Measurements from ENCODE around the gene ST3GAL4. TPM values are rescaled to one million over a fixed set of nuclear protein-coding genes. Genes with fewer than 3 reads are reported as not detected.

Gene ST3GAL4
- total and polyA plus RNA-seq, 9 of the 15 experiments (the other 6 are each of a cell fraction or from before 2014, with no cell fraction given): 0.27 to 22.9 (median 10.5) TPM

- in situ Hi-C loops (cut with MboI): loop anchor here (25.0 kb wide), 1 partner anchor 102 kb away; the partner anchor contains the start of gene DCPS
- H3K9me3 ChIP-seq (replicated peaks; ENCODE audit: control insufficient read depth, insufficient read depth, low read depth, low read length): no peaks in the 10 kb centered on the region
- H3K4me2 ChIP-seq (ENCODE audit: insufficient read depth, low read length): no peak overlapping the region
- no peaks in the 10 kb centered on the region for H3K79me2 ChIP-seq (ENCODE audit: control insufficient read depth, insufficient read depth, low read length)
- intact Hi-C loops (cut with micrococcal nuclease): no loop called here
- H3K4me1 ChIP-seq (replicated peaks in 1 of 2; ENCODE audit: control insufficient read depth in 2 of 2, insufficient read depth in 2 of 2, low read length in 2 of 2): peaks cover 0 to 2% of the 10 kb centered on the region in 2 experiments; a peak in 1 of 5 replicates
- no peak for DNase-seq (ENCODE audit: extremely low read depth in 1 of 4, low spot score in 3 of 4)
- TF ChIP-seq HDAC8 (tag; IDR thresholded peaks at IDR 0.05) (no peak), DLX4 (CRISPR knock-in tag; IDR thresholded peaks at IDR 0.05) (no peak), ZBTB9 (CRISPR knock-in tag; IDR thresholded peaks at IDR 0.05) (no peak), STAT5A (IDR thresholded peaks at IDR 0.05; ENCODE audit: borderline replicate concordance, low read length) (no peak), NR4A1 (CRISPR knock-in tag; IDR thresholded peaks at IDR 0.05) (no peak), NR4A1 (tag; IDR thresholded peaks at IDR 0.05) (no peak)
- H3K27ac ChIP-seq (ENCODE audit: extremely low read depth, low read depth, low read length): no peak overlapping the region
- H3K27me3 ChIP-seq (ENCODE audit: control insufficient read depth in 2 of 2, insufficient read depth in 2 of 2, low read length in 2 of 2): no peaks in the 10 kb centered on the region
- ChIA-PET CTCF (ENCODE audit: low intra/inter-chr PET ratio) (no interaction called here), POLR2A (no interaction called here)
- no peaks in the 10 kb centered on the region for H3K36me3 ChIP-seq (ENCODE audit: control insufficient read depth, insufficient read depth, low read length)
- peaks cover 18% of the 10 kb centered on the region; the same call in 1 of the 2 replicates for H4K20me1 ChIP-seq (replicated peaks; ENCODE audit: control insufficient read depth, insufficient read depth, low read length)
- 63% methylated on average over 4 of the region's 5 CpGs for WGBS (ENCODE audit: insufficient coverage, low coverage, missing lambda C conversion rate)
- H3K4me3 ChIP-seq: no peak overlapping the region
- ATAC-seq: no peak
- H3K9ac ChIP-seq (ENCODE audit: insufficient read depth in 1 of 2, low read depth in 2 of 2, low read length in 2 of 2): no peak overlapping the region
- H3K9me1 ChIP-seq (ENCODE audit: control insufficient read depth, insufficient read depth, low read length): no peaks in the 10 kb centered on the region
- no peak for FAIRE-seq
- BruUV-seq (replicated peaks): no TSS peak
- no peak overlapping the region for H2AFZ ChIP-seq (ENCODE audit: low read depth, low read length)
Observed at GRCh38 chr11:126414615-126415014, 59.1 kb downstream of the ST3GAL4 start.

Measured in K562 (cell line).